Activated effector memory CD4-positive, alpha-beta T cell treated with Interleukin-2 at 50 U/mL for 16 hours (primary cell): ENCODE measurements around the gene PAGE2B.
"Not testable (repeated sequence)": the region's sequence is repeated elsewhere in the genome, so short reads cannot be mapped to it uniquely, and the experiment has no call there.

Experiments
- DNase-seq: peaks from one replicate; pipeline ENCODE4 v3.0.0-alpha.2; 2020

The PAGE2B gene

GRCh38 chrX:55074851-55075467 lies at the start of gene PAGE2B:
PAGE2B (plus strand) TSS chrX:55075030; CDS start chrX:55076042, 1,012 bp downstream.
- DNase-seq: no peak

- no peak for DNase-seq
These were observed 48.7 kb upstream of the PAGE2B start for GRCh38 chrX:55026143-55026542.

- DNase-seq: no peak
These were observed 48.0 kb upstream of the PAGE2B start for GRCh38 chrX:55026840-55027239.

- DNase-seq: no peak
These were observed 46.8 kb upstream of the PAGE2B start for GRCh38 chrX:55028040-55028439.

GRCh38 chrX:55028611-55029010 lies 46.2 kb upstream of the PAGE2B start:
- DNase-seq: no peak

- DNase-seq: no peak
These were observed 45.5 kb upstream of the PAGE2B start for GRCh38 chrX:55029291-55029690.

- no peak for DNase-seq
These were observed 44.3 kb upstream of the PAGE2B start, which contains the start of gene ALAS2 for GRCh38 chrX:55030271-55031205. ALAS2 (minus strand) TSS chrX:55030977; CDS start chrX:55026000, 4,977 bp downstream.

- DNase-seq: no peak
These were observed 41.4 kb upstream of the PAGE2B start for GRCh38 chrX:55033429-55033828.

GRCh38 chrX:55039471-55039870 lies 35.4 kb upstream of the PAGE2B start:
- DNase-seq: no peak

- no peak for DNase-seq
These were observed 33.3 kb upstream of the PAGE2B start for GRCh38 chrX:55041514-55041913.

GRCh38 chrX:55050599-55050998 lies 24.2 kb upstream of the PAGE2B start:
- DNase-seq: not testable (repeated sequence)

- peak; percentile 0 for DNase-seq
These were observed 17.8 kb upstream of the PAGE2B start for GRCh38 chrX:55056820-55057674.

GRCh38 chrX:55057675-55058249 lies 17.1 kb upstream of the PAGE2B start:
- DNase-seq: no peak

- not testable (repeated sequence) for DNase-seq
These were observed 7.7 kb upstream of the PAGE2B start for GRCh38 chrX:55067180-55067579.

- no peak for DNase-seq
These were observed 2.5 kb upstream of the PAGE2B start for GRCh38 chrX:55072286-55072685.

- no peak for DNase-seq
These were observed 14.1 kb downstream of the PAGE2B start, which contains the start of gene PAGE2 for GRCh38 chrX:55088795-55089489. PAGE2 (plus strand) TSS chrX:55089018; CDS start chrX:55090021, 1,003 bp downstream.

- DNase-seq: no peak
These were observed 23.9 kb downstream of the PAGE2B start for GRCh38 chrX:55098691-55099090.

- no peak for DNase-seq
These were observed 24.3 kb downstream of the PAGE2B start for GRCh38 chrX:55099162-55099561.

GRCh38 chrX:55102754-55103153 lies 27.9 kb downstream of the PAGE2B start:
- DNase-seq: no peak

GRCh38 chrX:55107262-55107661 lies 32.4 kb downstream of the PAGE2B start:
- no peak for DNase-seq

- no peak for DNase-seq
These were observed 33.1 kb downstream of the PAGE2B start for GRCh38 chrX:55107911-55108310.

- no peak for DNase-seq
These were observed 34.5 kb downstream of the PAGE2B start for GRCh38 chrX:55109306-55109705.
